MM.1S (cell line): ENCODE measurements around the gene MOSPD3.

Source experiments
- DNase-seq: peaks from one replicate; pipeline ENCODE4 v3.0.0-alpha.2; 2015
- H2AFZ ChIP-seq: fragments of 300-600 bp; sonication (generic); 2 replicates; pipeline ENCODE4 v1.6.0; 2016; ENCODE audit warnings: antibody characterized with exemption, low read length
- H3F3A ChIP-seq: fragments of 300-600 bp; sonication (generic); 2 replicates; pipeline ENCODE4 v1.6.1; 2016; ENCODE audit warnings: mild to moderate bottlenecking, antibody characterized with exemption, low read length, moderate library complexity, mixed read lengths; ENCODE audit not compliant: insufficient read depth
- H3K27ac ChIP-seq: fragments of 300-600 bp; sonication (generic); 2 replicates; pipeline ENCODE4 v1.5.1; 2016; ENCODE audit warnings: mild to moderate bottlenecking, low read length
- H3K27me3 ChIP-seq: fragments of 300-600 bp; sonication (generic); replicated peaks from 2 replicates; pipeline ENCODE4 v1.6.0; 2016; ENCODE audit warnings: low read length; ENCODE audit not compliant: insufficient read depth
- H3K36me3 ChIP-seq: fragments of 300-600 bp; sonication (generic); replicated peaks from 2 replicates; pipeline ENCODE4 v1.6.1; 2016; ENCODE audit warnings: mild to moderate bottlenecking, low read length, mixed read lengths; ENCODE audit not compliant: insufficient read depth
- H3K4me1 ChIP-seq: fragments of 300-600 bp; sonication (generic); 2 replicates; pipeline ENCODE4 v1.6.1; 2016; ENCODE audit warnings: low read length, mixed read lengths
- H3K4me2 ChIP-seq: fragments of 300-600 bp; sonication (generic); 2 replicates; pipeline ENCODE4 v1.6.0; 2016; ENCODE audit warnings: low read depth, low read length
- H3K4me3 ChIP-seq: fragments of 300-600 bp; sonication (generic); 2 replicates; pipeline ENCODE4 v1.5.1; 2016; ENCODE audit warnings: low read length, mixed read lengths
- H3K79me2 ChIP-seq: fragments of 300-600 bp; sonication (generic); 2 replicates; pipeline ENCODE4 v1.6.1; 2016; ENCODE audit warnings: mixed run types, low read length, mixed read lengths
- H3K9ac ChIP-seq: fragments of 300-600 bp; sonication (generic); 2 replicates; pipeline ENCODE4 v1.6.1; 2016; ENCODE audit warnings: low read length, mixed read lengths
- H3K9me2 ChIP-seq: fragments of 300-600 bp; sonication (generic); replicated peaks from 2 replicates; pipeline ENCODE4 v1.6.1; 2016; ENCODE audit warnings: mild to moderate bottlenecking, low read length, mixed read lengths; ENCODE audit not compliant: insufficient read depth
- H3K9me3 ChIP-seq: fragments of 300-600 bp; sonication (generic); replicated peaks from 2 replicates; pipeline ENCODE4 v1.6.1; 2016; ENCODE audit warnings: mild to moderate bottlenecking, low read length, mixed read lengths; ENCODE audit not compliant: insufficient read depth
- H4K20me1 ChIP-seq: fragments of 300-600 bp; sonication (generic); 2 replicates; pipeline ENCODE4 v1.6.1; 2016; ENCODE audit warnings: mild to moderate bottlenecking, low read length, moderate library complexity, mixed read lengths; ENCODE audit not compliant: insufficient read depth
- CTCF ChIP-seq: fragments of 300-600 bp; sonication (generic); IDR thresholded peaks from 2 replicates; pipeline ENCODE4 v1.5.1; 2016; ENCODE audit warnings: antibody characterized with exemption, low read length, mixed read lengths
- EZH2 ChIP-seq: fragments of 300-600 bp; sonication (generic); optimal IDR thresholded peaks from 2 replicates; pipeline ENCODE3; 2017; ENCODE audit warnings: low read depth, mild to moderate bottlenecking, antibody characterized with exemption, low read length, mixed read lengths
- EZH2phosphoT487 ChIP-seq: fragments of 300-600 bp; sonication (generic); IDR thresholded peaks from 2 replicates; pipeline ENCODE4 v1.6.1; 2018; ENCODE audit warnings: antibody characterized with exemption, low read length

Gene MOSPD3

GRCh38 chr7:100626055-100626454 lies 13.7 kb downstream of the MOSPD3 start:
- peak overlapping the region; percentile 86; the same call in 1 of the 2 replicates for H3K4me2 ChIP-seq
- no peaks in the 10 kb centered on the region for H3K79me2 ChIP-seq
- no peaks in the 10 kb centered on the region for H3K9me2 ChIP-seq
- H2AFZ ChIP-seq: peak overlapping the region; percentile 72
- TF ChIP-seq EZH2phosphoT487: no peak
- TF ChIP-seq EZH2: no peak
- no peak for TF ChIP-seq CTCF
- H3K9ac ChIP-seq: no peak overlapping the region
- H3K9me3 ChIP-seq: no peaks in the 10 kb centered on the region
- peaks cover 80% of the 10 kb centered on the region for H3K27me3 ChIP-seq
- peak overlapping the region; percentile 47 for H3K4me3 ChIP-seq
- H3K4me1 ChIP-seq: no peaks in the 10 kb centered on the region
- no peaks in the 10 kb centered on the region for H3K36me3 ChIP-seq
- no peaks in the 10 kb centered on the region for H3F3A ChIP-seq
- no peak overlapping the region for H3K27ac ChIP-seq
- no peaks in the 10 kb centered on the region for H4K20me1 ChIP-seq
- DNase-seq: no peak

GRCh38 chr7:100626530-100627237 lies 14.3 kb downstream of the MOSPD3 start:
- H3K9ac ChIP-seq: no peak overlapping the region

GRCh38 chr7:100627238-100627549 lies 14.9 kb downstream of the MOSPD3 start:
- H3K79me2 ChIP-seq: no peaks in the 10 kb centered on the region
- H3F3A ChIP-seq: no peaks in the 10 kb centered on the region
- H3K27me3 ChIP-seq: peaks cover 79% of the 10 kb centered on the region
- no peak overlapping the region for H3K4me3 ChIP-seq
- TF ChIP-seq CTCF (no peak), EZH2phosphoT487 (no peak), EZH2 (no peak)
- no peaks in the 10 kb centered on the region for H3K9me2 ChIP-seq
- H2AFZ ChIP-seq: no peak overlapping the region
- no peaks in the 10 kb centered on the region for H4K20me1 ChIP-seq
- H3K27ac ChIP-seq: no peak overlapping the region
- no peak overlapping the region for H3K9ac ChIP-seq
- H3K36me3 ChIP-seq: no peaks in the 10 kb centered on the region
- no peak for DNase-seq
- H3K4me1 ChIP-seq: no peaks in the 10 kb centered on the region
- H3K4me2 ChIP-seq: peak overlapping the region; percentile 86; the same call in 1 of the 2 replicates
- H3K9me3 ChIP-seq: no peaks in the 10 kb centered on the region

More at GRCh38 chr7:100626530-100627237, 14.3 kb downstream of the MOSPD3 start:
- peak overlapping the region; percentile 72 for H2AFZ ChIP-seq
- H3K9me3 ChIP-seq: no peaks in the 10 kb centered on the region
- no peaks in the 10 kb centered on the region for H3F3A ChIP-seq
- no peaks in the 10 kb centered on the region for H3K79me2 ChIP-seq
- H3K4me1 ChIP-seq: no peaks in the 10 kb centered on the region
- TF ChIP-seq EZH2phosphoT487 (no peak), CTCF (no peak), EZH2 (no peak)
- H3K4me3 ChIP-seq: peak overlapping the region; percentile 47
- no peaks in the 10 kb centered on the region for H4K20me1 ChIP-seq
- H3K4me2 ChIP-seq: peak overlapping the region; percentile 86
- peaks cover 79% of the 10 kb centered on the region for H3K27me3 ChIP-seq
- H3K36me3 ChIP-seq: no peaks in the 10 kb centered on the region
- peak; percentile 68 for DNase-seq
- H3K27ac ChIP-seq: no peak overlapping the region
- no peaks in the 10 kb centered on the region for H3K9me2 ChIP-seq
